Measurements from ENCODE around the gene SLC37A1. TPM values are rescaled to one million over a fixed set of nuclear protein-coding genes. Genes with fewer than 3 reads are reported as not detected.

SLC37A1 gene
- total RNA-seq, 1 experiment from 2014 or later: 38.3 TPM

DNA sequence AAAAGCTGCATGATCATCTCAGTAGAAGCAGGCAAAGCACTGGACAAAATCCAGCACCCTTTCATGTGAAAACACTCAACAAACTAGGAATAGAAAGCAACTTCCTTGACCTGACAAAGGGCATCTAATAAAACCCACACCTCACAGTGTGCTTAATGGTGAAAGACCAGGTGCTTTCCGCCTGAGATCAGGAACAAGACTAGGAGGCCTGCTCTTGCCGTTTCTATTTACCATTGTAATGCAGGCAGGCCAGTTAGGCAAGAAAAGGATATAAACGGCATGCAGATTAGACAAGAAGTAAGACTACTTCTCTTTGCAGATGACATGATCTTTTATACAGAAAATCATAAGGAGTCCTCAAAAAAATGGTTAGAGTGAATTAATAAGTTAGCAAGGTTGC, 37.2 kb downstream of the SLC37A1 start:
- H3F3A ChIP-seq (ENCODE audit: low read length, unreplicated experiment): no peaks in the 10 kb centered on the region
- H3K27ac ChIP-seq (ENCODE audit: low read length): no peak overlapping the region
- no peak overlapping the region for H3K9ac ChIP-seq (ENCODE audit: low read length)
- H3K4me3 ChIP-seq (ENCODE audit: low read length): no peak overlapping the region
- no peaks in the 10 kb centered on the region for H3K27me3 ChIP-seq (ENCODE audit: low read length)
- no peak for ATAC-seq
- DNase-seq: no peak
- no peaks in the 10 kb centered on the region for H4K20me1 ChIP-seq (ENCODE audit: low read length)
- CTCF ChIA-PET: no interaction called here
- H3K4me2 ChIP-seq (ENCODE audit: low read length): no peak overlapping the region
- no peaks in the 10 kb centered on the region for H3K9me3 ChIP-seq (ENCODE audit: low read length)
- POLR2A ChIA-PET (ENCODE audit: unreplicated experiment): no interaction called here
- intact Hi-C loops (cut with micrococcal nuclease): no loop called here
- no peaks in the 10 kb centered on the region for H3K9me2 ChIP-seq (replicated peaks; ENCODE audit: low read length)
- peaks cover 12% of the 10 kb centered on the region; the same call in 1 of the 2 replicates for H3K36me3 ChIP-seq (ENCODE audit: low read depth, low read length)
- no peaks in the 10 kb centered on the region for H3K79me2 ChIP-seq (ENCODE audit: low read length)
- H3K4me1 ChIP-seq (ENCODE audit: insufficient read depth, low read length): no peaks in the 10 kb centered on the region
- BruUV-seq (replicated peaks): no TSS peak
- TF ChIP-seq EZH2phosphoT487 (IDR thresholded peaks at IDR 0.05; ENCODE audit: borderline replicate concordance, low read length): no peak
- H2AFZ ChIP-seq (ENCODE audit: low read length): no peak overlapping the region

DNA sequence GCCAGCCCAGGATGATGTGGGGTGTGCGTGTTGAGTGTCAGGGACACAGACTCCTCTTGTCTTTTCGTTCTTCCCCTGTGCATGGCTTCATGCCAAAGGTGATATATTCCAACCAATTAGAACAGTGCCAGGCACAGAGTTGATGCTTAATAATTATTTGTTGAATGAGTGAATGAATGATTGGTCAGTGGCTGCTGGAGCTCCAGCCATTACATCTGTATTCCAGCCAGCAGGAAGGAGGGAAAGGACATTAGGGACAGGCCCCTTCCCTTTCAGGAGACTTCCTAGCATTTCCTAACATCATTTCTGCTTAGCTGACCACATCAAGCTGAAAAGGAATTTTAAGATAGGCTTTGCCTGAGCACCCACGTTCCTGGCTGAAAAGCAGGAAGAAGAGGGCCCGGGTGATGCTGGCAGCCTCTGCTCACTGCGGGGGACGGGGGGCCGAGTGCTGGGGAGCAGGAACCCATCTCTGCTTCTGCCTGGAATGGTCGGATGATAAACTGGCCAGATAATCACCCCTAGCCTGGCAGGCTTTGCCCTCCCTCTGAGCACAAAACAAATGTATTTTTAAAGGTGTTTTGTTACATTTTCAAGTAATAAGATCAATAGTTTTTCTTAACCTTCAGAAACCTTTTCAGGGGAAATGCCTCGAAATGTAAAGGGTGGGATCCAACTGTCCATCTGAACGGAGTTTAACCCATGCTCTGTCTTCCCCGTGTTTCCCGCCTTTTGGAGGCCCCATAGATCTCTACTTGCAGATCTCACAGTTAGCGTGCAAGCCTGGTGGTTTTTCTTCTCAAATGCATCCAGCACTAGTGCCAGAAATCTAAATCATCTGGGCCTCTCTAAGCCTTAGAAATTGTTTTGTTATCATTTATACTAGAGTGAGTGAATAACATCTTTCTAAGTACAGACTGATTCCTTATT, 39.0 kb downstream of the SLC37A1 start:
- no peak for TF ChIP-seq EZH2 (IDR thresholded peaks at IDR 0.05; ENCODE audit: low read length, unreplicated experiment)
- TF ChIP-seq, protein P1, sequence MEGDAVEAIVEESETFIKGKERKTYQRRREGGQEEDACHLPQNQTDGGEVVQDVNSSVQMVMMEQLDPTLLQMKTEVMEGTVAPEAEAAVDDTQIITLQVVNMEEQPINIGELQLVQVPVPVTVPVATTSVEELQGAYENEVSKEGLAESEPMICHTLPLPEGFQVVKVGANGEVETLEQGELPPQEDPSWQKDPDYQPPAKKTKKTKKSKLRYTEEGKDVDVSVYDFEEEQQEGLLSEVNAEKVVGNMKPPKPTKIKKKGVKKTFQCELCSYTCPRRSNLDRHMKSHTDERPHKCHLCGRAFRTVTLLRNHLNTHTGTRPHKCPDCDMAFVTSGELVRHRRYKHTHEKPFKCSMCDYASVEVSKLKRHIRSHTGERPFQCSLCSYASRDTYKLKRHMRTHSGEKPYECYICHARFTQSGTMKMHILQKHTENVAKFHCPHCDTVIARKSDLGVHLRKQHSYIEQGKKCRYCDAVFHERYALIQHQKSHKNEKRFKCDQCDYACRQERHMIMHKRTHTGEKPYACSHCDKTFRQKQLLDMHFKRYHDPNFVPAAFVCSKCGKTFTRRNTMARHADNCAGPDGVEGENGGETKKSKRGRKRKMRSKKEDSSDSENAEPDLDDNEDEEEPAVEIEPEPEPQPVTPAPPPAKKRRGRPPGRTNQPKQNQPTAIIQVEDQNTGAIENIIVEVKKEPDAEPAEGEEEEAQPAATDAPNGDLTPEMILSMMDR (conservative IDR thresholded peaks at IDR 0.05; ENCODE audit: low read depth, low read length): no peak
- TF ChIP-seq EZH2phosphoT487 (IDR thresholded peaks at IDR 0.05; ENCODE audit: borderline replicate concordance, low read length): no peak
- Histone ChIP-seq H4K20me1 (ENCODE audit: low read length) (no peaks in the 10 kb centered on the region), H3K79me2 (ENCODE audit: low read length) (no peaks in the 10 kb centered on the region), H3K4me2 (ENCODE audit: low read length) (no peak overlapping the region), H2AFZ (ENCODE audit: low read length) (no peak overlapping the region), H3K9me3 (ENCODE audit: low read length) (no peaks in the 10 kb centered on the region), H3K9me2 (replicated peaks; ENCODE audit: low read length) (no peaks in the 10 kb centered on the region), H3K36me3 (ENCODE audit: low read depth, low read length) (peaks cover 8% of the 10 kb centered on the region; the same call in 1 of the 2 replicates), H3K27ac (ENCODE audit: low read length) (no peak overlapping the region), H3K4me1 (ENCODE audit: insufficient read depth, low read length) (no peaks in the 10 kb centered on the region), H3K9ac (ENCODE audit: low read length) (no peak overlapping the region), H3K27me3 (ENCODE audit: low read length) (no peaks in the 10 kb centered on the region), H3F3A (ENCODE audit: low read length, unreplicated experiment) (no peaks in the 10 kb centered on the region), H3K4me3 (ENCODE audit: low read length) (no peak overlapping the region)
- no peak for ATAC-seq
- no peak for DNase-seq
- CTCF ChIA-PET: no interaction called here
- intact Hi-C loops (cut with micrococcal nuclease): no loop called here
- POLR2A ChIA-PET (ENCODE audit: unreplicated experiment): no interaction called here
- BruUV-seq (replicated peaks): no TSS peak

DNA sequence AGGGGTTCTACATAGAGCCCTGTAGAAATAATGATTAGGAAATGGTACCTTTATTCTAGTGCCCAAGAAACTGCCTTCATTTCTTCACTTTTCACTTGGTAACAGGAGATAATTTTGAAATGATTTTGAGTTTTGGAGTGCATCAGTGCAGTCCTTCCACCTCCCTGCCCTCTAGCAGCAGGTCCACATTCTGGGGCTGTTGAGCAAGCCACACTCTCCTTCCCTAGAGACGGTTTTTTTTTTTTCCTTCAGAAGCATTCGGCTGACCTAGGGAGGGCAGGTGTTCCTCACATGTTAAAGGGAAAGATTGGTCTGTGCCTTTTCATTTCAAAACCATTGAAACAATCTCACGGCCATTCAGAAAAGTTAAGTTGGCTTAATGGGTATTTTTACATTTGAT, 39.8 kb downstream of the SLC37A1 start:
- TF ChIP-seq EZH2phosphoT487 (IDR thresholded peaks at IDR 0.05; ENCODE audit: borderline replicate concordance, low read length): no peak
- TF ChIP-seq, protein P1 (conservative IDR thresholded peaks at IDR 0.05; ENCODE audit: low read depth, low read length): no peak
- no peak for TF ChIP-seq EZH2 (IDR thresholded peaks at IDR 0.05; ENCODE audit: low read length, unreplicated experiment)
- ChIA-PET POLR2A (ENCODE audit: unreplicated experiment) (no interaction called here), CTCF (no interaction called here)
- ATAC-seq (no peak), DNase-seq (no peak)
- Histone ChIP-seq H3K4me3 (ENCODE audit: low read length) (no peak overlapping the region), H3K36me3 (ENCODE audit: low read depth, low read length) (peaks cover 8% of the 10 kb centered on the region; the same call in 1 of the 2 replicates), H3K9me3 (ENCODE audit: low read length) (no peaks in the 10 kb centered on the region), H4K20me1 (ENCODE audit: low read length) (no peaks in the 10 kb centered on the region), H3K27me3 (ENCODE audit: low read length) (no peaks in the 10 kb centered on the region), H3K79me2 (ENCODE audit: low read length) (no peaks in the 10 kb centered on the region), H2AFZ (ENCODE audit: low read length) (no peak overlapping the region), H3K9me2 (replicated peaks; ENCODE audit: low read length) (no peaks in the 10 kb centered on the region), H3K4me2 (ENCODE audit: low read length) (no peak overlapping the region), H3K27ac (ENCODE audit: low read length) (no peak overlapping the region), H3K4me1 (ENCODE audit: insufficient read depth, low read length) (no peaks in the 10 kb centered on the region), H3F3A (ENCODE audit: low read length, unreplicated experiment) (no peaks in the 10 kb centered on the region), H3K9ac (ENCODE audit: low read length) (no peak overlapping the region)
- intact Hi-C loops (cut with micrococcal nuclease): no loop called here
- BruUV-seq (replicated peaks): no TSS peak
